ENCODE results near the gene EZH1.

EZH1 gene

DNA sequence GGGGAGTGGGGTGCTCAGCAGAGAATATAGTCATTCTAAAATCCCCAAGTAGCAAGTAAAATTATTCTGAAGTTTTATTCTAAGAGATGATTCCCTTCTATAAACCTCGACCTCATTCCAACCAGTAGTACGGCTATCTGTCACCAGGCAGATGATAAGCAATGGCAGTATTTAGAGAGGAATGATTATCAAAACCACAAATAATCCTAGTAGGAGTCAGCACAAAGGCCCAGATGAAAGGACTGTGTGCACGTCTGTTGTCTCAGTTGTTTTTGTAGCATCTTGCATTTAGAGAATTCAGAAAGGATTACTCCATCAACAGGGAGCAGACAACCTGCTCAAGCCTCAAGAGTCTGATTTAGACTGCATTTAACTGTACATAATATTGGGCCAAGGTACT, 21.2 kb downstream of the EZH1 start:
- Histone ChIP-seq H3K9me3 (ENCODE audit: control extremely low read depth in 1 of 5, control insufficient read depth in 4 of 5, insufficient read depth in 2 of 5, low read depth in 1 of 5, low read length in 4 of 5) (no peaks in the 10 kb centered on the region), H3K27me3 (replicated peaks in 2 of 5; ENCODE audit: control insufficient read depth in 4 of 5, insufficient read depth in 5 of 5, low read length in 4 of 5) (no peaks in the 10 kb centered on the region), H3K4me3 (ENCODE audit: control insufficient read depth in 1 of 7, extremely low read depth in 1 of 7, insufficient read depth in 4 of 7, low read depth in 2 of 7, low read length in 6 of 7) (no peak overlapping the region), H3K36me3 (ENCODE audit: control insufficient read depth in 4 of 4, insufficient read depth in 4 of 4, low read length in 3 of 4) (peaks cover 21 to 59% (median 46%) of the 10 kb centered on the region in 4 experiments), H3K4me1 (ENCODE audit: control extremely low read depth in 1 of 4, control insufficient read depth in 4 of 4, insufficient read depth in 4 of 4, low read length in 3 of 4) (no peaks in the 10 kb centered on the region), H3K27ac (ENCODE audit: insufficient read depth in 1 of 2, low read depth in 1 of 2, low read length in 2 of 2, poor library complexity in 1 of 2, severe bottlenecking in 2 of 2) (no peak overlapping the region)
- POLR2A ChIA-PET, result no interaction called here
- 100% methylated on average over 1 of the region's 3 CpGs for WGBS (ENCODE audit: insufficient coverage)
- no peak for DNase-seq
- CTCF ChIA-PET, result interaction anchor here (2.0 kb wide), 1 partner anchor 8 kb away, joined by 10 read pairs; no protein-coding TSS in a partner anchor

DNA sequence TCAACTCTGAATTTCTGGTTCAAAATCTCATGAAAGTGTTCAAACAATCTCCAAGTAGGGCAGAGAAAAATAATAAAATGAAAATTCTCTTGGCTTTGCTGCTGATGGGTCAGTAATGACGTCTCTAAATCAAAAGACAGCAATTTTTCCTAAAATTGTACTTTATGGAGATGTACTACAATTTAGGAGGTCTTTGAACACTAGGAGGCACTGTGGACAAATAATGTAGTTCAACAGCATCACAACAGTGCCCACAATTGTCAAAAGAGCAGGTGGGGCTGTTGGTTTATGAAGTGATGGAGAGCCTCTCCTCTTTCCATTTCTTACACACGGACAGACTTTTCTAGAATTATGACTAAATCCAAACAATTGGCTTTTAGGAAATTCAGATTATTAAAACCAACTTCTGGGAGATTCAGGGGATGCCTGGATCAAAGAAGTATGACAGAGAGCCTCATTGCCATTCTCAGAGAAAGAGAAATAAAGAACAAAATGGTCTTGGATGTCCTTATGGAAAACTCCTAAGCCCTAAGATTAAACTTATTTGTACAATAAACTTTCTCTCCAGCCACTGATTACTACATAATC, 23.8 kb downstream of the EZH1 start:
- DNase-seq, result peak; percentile 74 to 87 (median 81)
- CTCF ChIA-PET, result interaction anchor here (0.9 to 1.5 kb wide), 2 partner anchors 57 to 141 kb away, joined by 3 read pairs; no protein-coding TSS in a partner anchor
- POLR2A ChIA-PET, result no interaction called here
- Histone ChIP-seq H3K4me3 (ENCODE audit: control insufficient read depth in 1 of 7, extremely low read depth in 1 of 7, insufficient read depth in 4 of 7, low read depth in 2 of 7, low read length in 6 of 7) (no peak overlapping the region), H3K27me3 (replicated peaks in 2 of 5; ENCODE audit: control insufficient read depth in 4 of 5, insufficient read depth in 5 of 5, low read length in 4 of 5) (no peaks in the 10 kb centered on the region), H3K4me1 (ENCODE audit: control extremely low read depth in 1 of 4, control insufficient read depth in 4 of 4, insufficient read depth in 4 of 4, low read length in 3 of 4) (no peaks in the 10 kb centered on the region), H3K9me3 (ENCODE audit: control extremely low read depth in 1 of 5, control insufficient read depth in 4 of 5, insufficient read depth in 2 of 5, low read depth in 1 of 5, low read length in 4 of 5) (no peaks in the 10 kb centered on the region), H3K27ac (ENCODE audit: insufficient read depth in 1 of 2, low read depth in 1 of 2, low read length in 2 of 2, poor library complexity in 1 of 2, severe bottlenecking in 2 of 2) (no peak overlapping the region), H3K36me3 (ENCODE audit: control insufficient read depth in 4 of 4, insufficient read depth in 4 of 4, low read length in 3 of 4) (peaks cover 24 to 69% (median 59%) of the 10 kb centered on the region in 4 experiments)
- no CpG with 5 or more reads among the region's 2 CpGs for WGBS (ENCODE audit: insufficient coverage)

DNA sequence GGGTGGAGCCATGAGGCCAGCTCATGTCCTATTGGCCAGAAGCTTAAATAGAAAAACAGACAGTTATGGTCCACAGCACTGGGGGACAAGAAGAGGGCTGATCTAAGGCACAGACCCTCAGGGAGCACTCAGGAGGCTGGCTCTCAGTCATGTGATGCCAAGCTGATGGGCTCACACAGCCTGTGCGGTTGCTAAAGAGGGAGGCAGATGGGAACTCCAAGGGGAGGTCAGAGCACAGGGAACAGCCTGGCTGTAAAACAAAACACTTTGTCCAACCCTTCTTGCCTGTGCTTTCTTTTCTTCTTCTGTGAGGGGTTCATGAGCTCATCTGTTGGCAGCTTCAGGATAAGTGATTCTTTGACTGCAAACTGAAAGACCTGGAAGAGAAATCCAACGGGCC, 35.3 kb downstream of the EZH1 start:
- H3K27ac ChIP-seq (ENCODE audit: insufficient read depth in 1 of 2, low read depth in 1 of 2, low read length in 2 of 2, poor library complexity in 1 of 2, severe bottlenecking in 2 of 2), result no peak overlapping the region
- H3K36me3 ChIP-seq (ENCODE audit: control insufficient read depth in 4 of 4, insufficient read depth in 4 of 4, low read length in 3 of 4), result peaks cover 38 to 85% (median 55%) of the 10 kb centered on the region in 4 experiments
- H3K27me3 ChIP-seq (replicated peaks in 2 of 5; ENCODE audit: control insufficient read depth in 4 of 5, insufficient read depth in 5 of 5, low read length in 4 of 5), result peaks cover 0 to 23% (median 3%) of the 10 kb centered on the region in 5 experiments
- H3K4me1 ChIP-seq (ENCODE audit: control extremely low read depth in 1 of 4, control insufficient read depth in 4 of 4, insufficient read depth in 4 of 4, low read length in 3 of 4), result peaks cover 0 to 16% (median 5%) of the 10 kb centered on the region in 4 experiments
- 100% methylated on average over 2 of the region's 2 CpGs for WGBS (ENCODE audit: insufficient coverage)
- ChIA-PET POLR2A (no interaction called here), CTCF (interaction anchor here (1.1 to 1.5 kb wide), 6 partner anchors 10 to 1200 kb away, joined by 3 to 8 read pairs (median 4); no protein-coding TSS in a partner anchor)
- H3K9me3 ChIP-seq (ENCODE audit: control extremely low read depth in 1 of 5, control insufficient read depth in 4 of 5, insufficient read depth in 2 of 5, low read depth in 1 of 5, low read length in 4 of 5), result no peaks in the 10 kb centered on the region
- DNase-seq, result no peak
- no peak overlapping the region for H3K4me3 ChIP-seq (ENCODE audit: control insufficient read depth in 1 of 7, extremely low read depth in 1 of 7, insufficient read depth in 4 of 7, low read depth in 2 of 7, low read length in 6 of 7)

DNA sequence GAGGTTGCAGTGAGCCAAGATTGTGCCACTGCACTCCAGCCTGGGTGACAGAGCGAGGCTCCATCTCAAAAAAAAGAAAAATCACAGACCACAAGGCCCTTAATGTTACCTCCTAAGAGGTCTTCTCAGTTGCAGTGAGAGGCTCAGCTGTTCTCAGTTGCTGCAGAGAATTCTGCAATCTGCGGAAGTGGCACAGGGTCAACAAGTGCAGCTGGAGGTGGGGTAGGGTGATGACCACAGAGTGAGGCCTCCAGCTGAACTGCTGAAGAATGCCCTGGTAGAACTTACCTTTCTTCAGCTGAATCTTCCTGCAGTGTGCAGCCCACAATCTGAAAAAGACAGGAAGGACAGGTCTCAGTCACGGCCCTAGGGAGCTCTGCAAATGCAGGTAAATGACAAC, 36.3 kb downstream of the EZH1 start:
- peaks cover 0 to 27% (median 4%) of the 10 kb centered on the region in 5 experiments for H3K27me3 ChIP-seq (replicated peaks in 2 of 5; ENCODE audit: control insufficient read depth in 4 of 5, insufficient read depth in 5 of 5, low read length in 4 of 5)
- no peak for DNase-seq
- peaks cover 0 to 16% (median 5%) of the 10 kb centered on the region in 4 experiments for H3K4me1 ChIP-seq (ENCODE audit: control extremely low read depth in 1 of 4, control insufficient read depth in 4 of 4, insufficient read depth in 4 of 4, low read length in 3 of 4)
- H3K4me3 ChIP-seq (ENCODE audit: control insufficient read depth in 1 of 7, extremely low read depth in 1 of 7, insufficient read depth in 4 of 7, low read depth in 2 of 7, low read length in 6 of 7), result no peak overlapping the region
- CTCF ChIA-PET, result interaction anchor here (1.3 to 1.5 kb wide), 5 partner anchors 11 to 130 kb away, joined by 3 to 8 read pairs (median 4); no protein-coding TSS in a partner anchor
- no peaks in the 10 kb centered on the region for H3K9me3 ChIP-seq (ENCODE audit: control extremely low read depth in 1 of 5, control insufficient read depth in 4 of 5, insufficient read depth in 2 of 5, low read depth in 1 of 5, low read length in 4 of 5)
- WGBS (ENCODE audit: insufficient coverage), result 100% methylated on average over 1 of the region's 3 CpGs
- POLR2A ChIA-PET, result no interaction called here
- H3K36me3 ChIP-seq (ENCODE audit: control insufficient read depth in 4 of 4, insufficient read depth in 4 of 4, low read length in 3 of 4), result peaks cover 33 to 85% (median 60%) of the 10 kb centered on the region in 4 experiments
- H3K27ac ChIP-seq (ENCODE audit: insufficient read depth in 1 of 2, low read depth in 1 of 2, low read length in 2 of 2, poor library complexity in 1 of 2, severe bottlenecking in 2 of 2), result no peak overlapping the region

DNA sequence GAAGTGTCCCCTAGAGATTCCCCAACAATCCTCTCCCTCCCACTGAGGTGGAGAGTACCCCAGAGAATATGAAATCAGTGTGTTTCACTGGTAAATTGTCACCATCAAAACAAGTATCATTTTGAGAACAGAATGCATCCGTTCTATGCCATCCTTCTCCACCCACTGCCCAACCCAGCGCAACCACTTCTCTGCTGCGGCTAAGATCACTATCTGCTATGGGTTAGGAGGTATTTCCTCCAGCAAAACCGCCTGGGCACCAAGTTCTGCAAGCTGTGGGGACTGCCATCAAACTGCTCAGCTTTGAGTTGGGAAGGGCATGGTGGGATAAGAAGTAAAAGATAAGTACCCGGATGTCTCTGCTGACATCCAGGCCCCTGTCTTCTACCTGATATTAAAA, 38.1 kb downstream of the EZH1 start:
- Histone ChIP-seq H3K4me1 (ENCODE audit: control extremely low read depth in 1 of 4, control insufficient read depth in 4 of 4, insufficient read depth in 4 of 4, low read length in 3 of 4) (peaks cover 0 to 16% (median 5%) of the 10 kb centered on the region in 4 experiments), H3K9me3 (ENCODE audit: control extremely low read depth in 1 of 5, control insufficient read depth in 4 of 5, insufficient read depth in 2 of 5, low read depth in 1 of 5, low read length in 4 of 5) (no peaks in the 10 kb centered on the region), H3K27ac (ENCODE audit: insufficient read depth in 1 of 2, low read depth in 1 of 2, low read length in 2 of 2, poor library complexity in 1 of 2, severe bottlenecking in 2 of 2) (no peak overlapping the region), H3K36me3 (ENCODE audit: control insufficient read depth in 4 of 4, insufficient read depth in 4 of 4, low read length in 3 of 4) (peaks cover 28 to 88% (median 62%) of the 10 kb centered on the region in 4 experiments), H3K4me3 (ENCODE audit: control insufficient read depth in 1 of 7, extremely low read depth in 1 of 7, insufficient read depth in 4 of 7, low read depth in 2 of 7, low read length in 6 of 7) (no peak overlapping the region), H3K27me3 (replicated peaks in 2 of 5; ENCODE audit: control insufficient read depth in 4 of 5, insufficient read depth in 5 of 5, low read length in 4 of 5) (peaks cover 0 to 33% (median 4%) of the 10 kb centered on the region in 5 experiments)
- no CpG with 5 or more reads among the region's 5 CpGs for WGBS (ENCODE audit: insufficient coverage)
- POLR2A ChIA-PET, result interaction anchor here (0.6 kb wide), 1 partner anchor 129 kb away, joined by 3 read pairs; the partner anchor contains the start of gene PSMC3IP
- CTCF ChIA-PET, result interaction anchor here (0.6 to 1.1 kb wide), 2 partner anchors 12 to 24 kb away, joined by 3 read pairs; partner anchors contain the start of gene CNTNAP1
- DNase-seq, result peak; percentile 81 to 90 (median 87)

DNA sequence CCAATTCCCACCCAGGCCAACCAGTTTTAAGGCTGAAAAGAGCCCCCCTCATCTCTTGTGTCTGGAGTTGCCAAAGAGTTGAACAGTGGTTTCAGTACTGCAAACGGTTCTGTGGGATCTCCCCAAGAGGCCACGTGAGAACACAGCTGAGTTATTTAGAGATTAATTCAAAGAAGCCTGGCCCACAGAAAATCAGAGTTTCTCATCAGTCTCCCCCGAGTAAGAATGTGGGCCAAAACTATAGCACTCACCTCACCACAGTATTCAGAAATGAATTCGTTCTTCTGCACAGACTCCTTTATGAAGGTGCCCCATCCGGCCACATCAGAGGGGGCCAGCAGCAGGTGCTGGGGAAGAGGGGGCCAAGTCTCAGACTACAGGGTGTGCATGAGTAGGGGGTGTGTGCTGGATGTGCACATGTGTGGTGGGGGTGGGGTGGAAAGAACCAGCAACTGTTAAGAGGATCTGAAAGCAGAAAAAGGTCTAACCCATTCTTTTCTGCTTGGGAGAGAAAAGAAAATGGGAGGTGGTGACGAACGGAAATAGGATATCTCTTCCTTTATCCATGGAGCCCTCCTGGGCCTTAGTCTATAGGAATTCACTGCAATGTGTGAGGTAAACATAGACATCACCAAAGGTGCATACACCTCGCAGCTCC, 39.9 kb downstream of the EZH1 start:
- Histone ChIP-seq H3K36me3 (ENCODE audit: control insufficient read depth in 4 of 4, insufficient read depth in 4 of 4, low read length in 3 of 4) (peaks cover 28 to 87% (median 66%) of the 10 kb centered on the region in 4 experiments), H3K9me3 (ENCODE audit: control extremely low read depth in 1 of 5, control insufficient read depth in 4 of 5, insufficient read depth in 2 of 5, low read depth in 1 of 5, low read length in 4 of 5) (no peaks in the 10 kb centered on the region), H3K27me3 (replicated peaks in 2 of 5; ENCODE audit: control insufficient read depth in 4 of 5, insufficient read depth in 5 of 5, low read length in 4 of 5) (peaks cover 0 to 39% (median 4%) of the 10 kb centered on the region in 5 experiments), H3K4me1 (ENCODE audit: control extremely low read depth in 1 of 4, control insufficient read depth in 4 of 4, insufficient read depth in 4 of 4, low read length in 3 of 4) (peaks cover 0 to 16% (median 5%) of the 10 kb centered on the region in 4 experiments), H3K4me3 (ENCODE audit: control insufficient read depth in 1 of 7, extremely low read depth in 1 of 7, insufficient read depth in 4 of 7, low read depth in 2 of 7, low read length in 6 of 7) (no peak overlapping the region), H3K27ac (ENCODE audit: insufficient read depth in 1 of 2, low read depth in 1 of 2, low read length in 2 of 2, poor library complexity in 1 of 2, severe bottlenecking in 2 of 2) (no peak overlapping the region)
- WGBS (ENCODE audit: insufficient coverage), result 96% methylated on average over 4 of the region's 8 CpGs
- POLR2A ChIA-PET, result no interaction called here
- CTCF ChIA-PET, result no interaction called here
- no peak for DNase-seq

DNA sequence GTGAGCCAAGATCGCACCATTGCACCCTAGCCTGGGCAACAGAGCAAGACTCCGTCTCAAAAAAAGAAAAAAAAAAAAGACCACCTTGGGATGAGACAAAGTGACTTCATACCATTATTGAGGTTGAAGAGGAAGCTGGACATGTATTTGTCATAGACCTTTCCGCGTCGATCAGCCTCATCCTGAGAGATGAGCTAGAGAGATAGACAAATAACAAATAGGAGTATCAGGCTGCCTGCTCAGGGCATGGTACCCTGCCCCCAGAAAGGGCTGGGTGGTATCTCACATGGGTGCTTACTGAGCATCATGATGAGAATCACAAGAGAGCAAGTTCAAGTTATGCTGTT, 40.4 kb downstream of the EZH1 start:
- no peaks in the 10 kb centered on the region for H3K9me3 ChIP-seq (ENCODE audit: control extremely low read depth in 1 of 5, control insufficient read depth in 4 of 5, insufficient read depth in 2 of 5, low read depth in 1 of 5, low read length in 4 of 5)
- no peak for DNase-seq
- H3K27me3 ChIP-seq (replicated peaks in 2 of 5; ENCODE audit: control insufficient read depth in 4 of 5, insufficient read depth in 5 of 5, low read length in 4 of 5), result peaks cover 0 to 34% (median 4%) of the 10 kb centered on the region in 5 experiments
- POLR2A ChIA-PET, result no interaction called here
- H3K27ac ChIP-seq (ENCODE audit: insufficient read depth in 1 of 2, low read depth in 1 of 2, low read length in 2 of 2, poor library complexity in 1 of 2, severe bottlenecking in 2 of 2), result no peak overlapping the region
- CTCF ChIA-PET, result no interaction called here
- WGBS (ENCODE audit: insufficient coverage), result 90% methylated on average over 4 of the region's 5 CpGs
- H3K4me1 ChIP-seq (ENCODE audit: control extremely low read depth in 1 of 4, control insufficient read depth in 4 of 4, insufficient read depth in 4 of 4, low read length in 3 of 4), result peaks cover 0 to 16% (median 5%) of the 10 kb centered on the region in 4 experiments
- H3K36me3 ChIP-seq (ENCODE audit: control insufficient read depth in 4 of 4, insufficient read depth in 4 of 4, low read length in 3 of 4), result peaks cover 25 to 82% (median 62%) of the 10 kb centered on the region in 4 experiments
- no peak overlapping the region for H3K4me3 ChIP-seq (ENCODE audit: control insufficient read depth in 1 of 7, extremely low read depth in 1 of 7, insufficient read depth in 4 of 7, low read depth in 2 of 7, low read length in 6 of 7)
